Adipocyte (in vitro differentiated cells): Measurements from ENCODE around the gene FN1.

Experiments used
- DNase-seq: peaks from one replicate; pipeline ENCODE4 v3.0.0-alpha.2; 2015; ENCODE audit warnings: low read depth
- H3K27me3 ChIP-seq: replicated peaks from 2 replicates; pipeline ENCODE4 v1.7.0; 2013; ENCODE audit warnings: mild to moderate bottlenecking, low read length, moderate library complexity; ENCODE audit not compliant: control insufficient read depth, insufficient read depth
- H3K36me3 ChIP-seq: 2 replicates; pipeline ENCODE4 v1.7.0; 2013; ENCODE audit warnings: low read length, mild to moderate bottlenecking, moderate library complexity; ENCODE audit not compliant: control insufficient read depth, insufficient read depth, severe bottlenecking
- H3K4me1 ChIP-seq: 2 replicates; pipeline ENCODE4 v1.7.0; 2013; ENCODE audit warnings: mild to moderate bottlenecking, low read length, moderate library complexity; ENCODE audit not compliant: control insufficient read depth, insufficient read depth
- H3K4me3 ChIP-seq: 2 replicates; pipeline ENCODE4 v1.7.0; 2013; ENCODE audit warnings: mild to moderate bottlenecking, low read length, moderate library complexity
- H3K9ac ChIP-seq: 2 replicates; pipeline ENCODE4 v1.7.0; 2013; ENCODE audit warnings: mild to moderate bottlenecking, low read length, moderate library complexity
- H3K9me3 ChIP-seq: 2 replicates; pipeline ENCODE4 v1.7.0; 2013; ENCODE audit warnings: mild to moderate bottlenecking, low read length, moderate library complexity; ENCODE audit not compliant: control insufficient read depth

Gene FN1

DNA sequence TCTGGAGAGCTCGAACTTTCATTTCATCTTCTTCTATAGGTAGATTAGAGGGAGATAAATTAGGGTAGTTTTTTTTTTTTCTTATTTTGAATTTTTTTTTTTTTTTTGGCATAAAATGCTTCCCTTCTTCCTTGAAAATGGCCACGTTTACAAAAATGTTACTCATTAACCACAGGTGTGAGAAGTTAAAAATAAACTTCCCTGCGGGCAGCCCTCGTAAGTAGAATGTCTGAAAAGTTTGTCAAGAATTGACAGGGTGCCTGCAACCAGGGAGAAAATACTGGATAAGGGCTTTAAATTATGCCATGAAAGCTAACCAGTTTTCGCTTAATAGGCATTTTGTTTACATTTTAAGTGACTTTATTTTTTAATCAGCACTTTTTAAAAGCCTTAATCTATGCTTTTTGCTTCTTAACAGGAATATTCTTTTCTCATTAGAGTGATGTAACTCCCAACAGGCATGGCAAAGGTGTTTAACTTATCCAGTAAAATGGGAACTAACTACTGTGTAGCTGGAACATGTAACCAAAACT is 4.2 kb upstream of the FN1 start:
- H3K9me3 ChIP-seq, result no peaks in the 10 kb centered on the region
- H3K4me1 ChIP-seq, result peaks cover 14% of the 10 kb centered on the region
- H3K9ac ChIP-seq, result no peak overlapping the region
- DNase-seq, result no peak
- H3K27me3 ChIP-seq, result no peaks in the 10 kb centered on the region
- no peak overlapping the region for H3K4me3 ChIP-seq
- H3K36me3 ChIP-seq, result no peaks in the 10 kb centered on the region

- Histone ChIP-seq H3K27me3 (no peaks in the 10 kb centered on the region), H3K9ac (no peak overlapping the region), H3K4me1 (peaks cover 14% of the 10 kb centered on the region), H3K36me3 (peaks cover 4% of the 10 kb centered on the region), H3K9me3 (no peaks in the 10 kb centered on the region), H3K4me3 (no peak overlapping the region)
- peak; percentile 8 for DNase-seq
Observed at GRCh38 chr2:215439404-215439803, 3.5 kb upstream of the FN1 start.

GRCh38 chr2:215437614-215438013 is 1.7 kb upstream of the FN1 start:
- Histone ChIP-seq H3K4me1 (peaks cover 22% of the 10 kb centered on the region), H3K27me3 (no peaks in the 10 kb centered on the region), H3K4me3 (peak overlapping the region; percentile 88), H3K36me3 (peaks cover 20% of the 10 kb centered on the region), H3K9ac (peak overlapping the region; percentile 99), H3K9me3 (no peaks in the 10 kb centered on the region)
- peak; percentile 52 for DNase-seq

- Histone ChIP-seq H3K4me3 (peak overlapping the region; percentile 88), H3K4me1 (peaks cover 29% of the 10 kb centered on the region), H3K9me3 (no peaks in the 10 kb centered on the region), H3K9ac (peak overlapping the region; percentile 99), H3K27me3 (no peaks in the 10 kb centered on the region), H3K36me3 (peaks cover 27% of the 10 kb centered on the region)
- DNase-seq, result peak; percentile 56
Observed at GRCh38 chr2:215436705-215437565, 1.1 kb upstream of the FN1 start.

GRCh38 chr2:215435280-215435869 is 493 bp downstream of the FN1 start:
- Histone ChIP-seq H3K9ac (peak overlapping the region; percentile 92), H3K9me3 (no peaks in the 10 kb centered on the region), H3K36me3 (peaks cover 42% of the 10 kb centered on the region), H3K4me3 (peak overlapping the region; percentile 89), H3K4me1 (peaks cover 43% of the 10 kb centered on the region), H3K27me3 (no peaks in the 10 kb centered on the region)
- peak; percentile 58 for DNase-seq

DNA sequence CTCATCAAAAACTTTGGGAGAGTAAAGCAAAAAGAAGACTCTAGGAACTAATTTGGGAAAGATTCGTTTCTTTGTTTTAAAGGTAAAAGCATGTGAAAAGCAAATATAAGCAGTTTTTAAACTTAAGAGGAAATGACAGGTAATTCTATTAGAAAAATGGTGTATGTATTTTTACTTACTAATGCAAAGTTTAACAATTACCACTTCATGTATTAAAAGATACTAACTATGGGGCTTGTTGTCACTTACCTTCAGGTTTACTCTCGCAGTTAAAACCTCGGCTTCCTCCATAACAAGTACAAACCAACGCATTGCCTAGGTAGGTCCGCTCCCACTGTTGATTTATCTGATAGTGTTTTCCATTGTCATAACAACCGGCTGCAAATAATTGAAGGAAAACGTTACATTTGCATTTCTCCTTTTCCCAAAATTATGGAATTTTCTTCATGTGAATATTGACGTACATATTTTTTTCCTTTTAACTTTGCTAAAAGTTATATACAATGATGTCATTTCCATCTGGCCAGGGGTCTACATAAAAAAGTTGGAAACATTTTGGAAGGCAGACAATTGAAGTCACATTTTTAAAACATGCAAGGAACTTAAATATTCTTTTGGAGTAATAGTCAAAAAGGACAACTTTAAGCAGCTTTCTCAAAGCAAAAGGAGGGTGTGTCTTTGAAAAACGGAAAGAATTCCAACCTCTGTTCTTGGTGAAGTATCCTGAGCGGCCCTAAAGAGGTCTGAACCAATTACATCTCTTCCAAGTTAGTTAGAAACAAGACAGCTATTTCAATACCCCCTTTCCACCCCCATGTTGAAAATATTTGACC is 1.2 kb downstream of the FN1 start:
- peaks cover 49% of the 10 kb centered on the region for H3K36me3 ChIP-seq
- peaks cover 51% of the 10 kb centered on the region for H3K4me1 ChIP-seq
- peak overlapping the region; percentile 92 for H3K9ac ChIP-seq
- no peaks in the 10 kb centered on the region for H3K9me3 ChIP-seq
- DNase-seq, result peak; percentile 50
- H3K27me3 ChIP-seq, result no peaks in the 10 kb centered on the region
- H3K4me3 ChIP-seq, result peak overlapping the region; percentile 89

DNA sequence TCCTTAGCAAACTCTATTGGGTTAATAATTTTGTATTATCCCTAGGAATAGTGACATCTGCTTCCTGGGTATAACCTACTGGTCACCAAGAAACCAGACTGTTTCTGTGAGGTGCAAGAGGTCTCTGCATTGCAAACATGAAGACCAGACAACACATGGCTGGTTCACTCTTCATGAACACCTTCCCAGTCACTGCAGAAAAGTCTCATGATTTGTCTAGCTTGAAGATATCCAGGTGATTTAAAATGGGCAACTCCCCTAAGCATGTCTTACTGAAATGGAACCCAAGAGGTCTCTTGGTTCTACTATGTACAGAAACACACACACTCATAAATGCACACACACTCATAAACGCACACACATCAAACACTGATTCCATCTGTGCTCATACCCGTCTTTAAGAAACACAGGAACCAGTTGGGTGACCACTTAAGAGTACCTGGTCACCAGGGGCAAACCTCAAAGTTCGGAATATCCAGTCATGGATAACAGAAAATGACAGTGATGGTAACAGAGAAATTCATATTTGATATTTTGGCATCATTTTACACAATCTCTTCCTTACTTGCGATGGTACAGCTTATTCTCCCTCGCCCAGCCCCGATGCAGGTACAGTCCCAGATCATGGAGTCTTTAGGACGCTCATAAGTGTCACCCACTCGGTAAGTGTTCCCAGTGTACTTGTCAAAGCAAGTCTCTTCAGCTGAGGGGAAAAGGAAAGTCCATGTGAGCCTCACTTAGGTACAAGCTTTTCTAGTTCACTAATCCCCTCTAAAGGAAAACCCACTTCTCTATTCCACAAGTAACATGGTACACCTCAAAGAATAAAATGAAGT is 2.9 kb downstream of the FN1 start:
- no peaks in the 10 kb centered on the region for H3K27me3 ChIP-seq
- peak overlapping the region; percentile 89 for H3K4me3 ChIP-seq
- H3K36me3 ChIP-seq, result peaks cover 66% of the 10 kb centered on the region
- peaks cover 39% of the 10 kb centered on the region for H3K4me1 ChIP-seq
- DNase-seq, result peak; percentile 22
- peak overlapping the region; percentile 92 for H3K9ac ChIP-seq
- H3K9me3 ChIP-seq, result no peaks in the 10 kb centered on the region

- peak overlapping the region; percentile 92 for H3K9ac ChIP-seq
- H3K27me3 ChIP-seq, result no peaks in the 10 kb centered on the region
- H3K4me3 ChIP-seq, result peak overlapping the region; percentile 89
- peak; percentile 25 for DNase-seq
- H3K4me1 ChIP-seq, result peaks cover 37% of the 10 kb centered on the region
- H3K36me3 ChIP-seq, result peaks cover 75% of the 10 kb centered on the region
- no peaks in the 10 kb centered on the region for H3K9me3 ChIP-seq
Observed at GRCh38 chr2:215431778-215432758, 3.8 kb downstream of the FN1 start.

GRCh38 chr2:215431290-215431689 is 4.6 kb downstream of the FN1 start:
- Histone ChIP-seq H3K9ac (peak overlapping the region; percentile 92), H3K27me3 (no peaks in the 10 kb centered on the region), H3K36me3 (peaks cover 82% of the 10 kb centered on the region), H3K9me3 (no peaks in the 10 kb centered on the region), H3K4me3 (peak overlapping the region; percentile 89), H3K4me1 (peaks cover 37% of the 10 kb centered on the region)
- DNase-seq, result peak; percentile 18
